ENCODE results near the gene EMC9.
A peak's percentile ranks its signal among the peaks of the same experiment; 100 is the strongest.

Gene EMC9, protein sequence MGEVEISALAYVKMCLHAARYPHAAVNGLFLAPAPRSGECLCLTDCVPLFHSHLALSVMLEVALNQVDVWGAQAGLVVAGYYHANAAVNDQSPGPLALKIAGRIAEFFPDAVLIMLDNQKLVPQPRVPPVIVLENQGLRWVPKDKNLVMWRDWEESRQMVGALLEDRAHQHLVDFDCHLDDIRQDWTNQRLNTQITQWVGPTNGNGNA

DNA sequence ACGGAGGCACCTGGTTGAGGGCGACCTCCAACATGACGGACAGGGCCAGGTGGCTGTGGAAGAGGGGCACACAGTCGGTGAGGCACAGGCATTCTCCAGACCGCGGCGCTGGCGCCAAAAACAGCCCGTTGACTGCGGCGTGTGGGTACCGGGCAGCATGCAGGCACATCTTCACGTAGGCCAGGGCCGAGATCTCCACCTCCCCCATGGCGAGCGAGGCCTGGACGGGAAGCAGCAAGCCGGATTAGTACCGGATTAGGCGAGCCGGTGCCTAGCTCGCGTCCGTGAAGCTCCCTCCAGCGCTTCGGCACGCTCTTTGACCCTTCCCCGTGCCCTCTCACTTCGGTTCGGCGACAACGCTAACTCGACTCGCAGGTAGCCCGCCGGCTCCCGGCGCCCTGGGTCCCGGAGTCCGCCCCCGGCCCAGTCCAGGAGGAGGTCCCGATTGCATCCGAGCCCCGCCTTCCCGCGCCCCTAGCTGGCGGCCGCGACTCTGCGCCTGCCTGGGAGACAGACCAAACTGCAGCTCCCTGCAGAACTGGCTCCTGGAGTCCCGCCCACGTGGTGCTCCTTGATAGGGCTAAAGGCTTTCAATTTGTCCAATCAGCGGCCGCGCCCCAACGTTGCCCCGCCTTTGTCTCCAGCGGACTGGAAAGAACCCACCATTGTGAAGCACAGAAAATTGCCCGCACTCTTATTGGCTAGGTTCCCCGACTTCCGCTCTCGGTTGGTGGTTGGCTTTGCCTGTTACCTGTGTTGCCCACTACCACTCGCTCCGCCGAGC is at the start of gene EMC9:
Gene EMC9, minus strand, starts transcription at position 495 of the 784 bp plus-strand sequence. Its CDS starts 287 bp downstream, at position 208.
- peak; percentile 99 for DNase-seq (ENCODE audit: low spot score)

DNA sequence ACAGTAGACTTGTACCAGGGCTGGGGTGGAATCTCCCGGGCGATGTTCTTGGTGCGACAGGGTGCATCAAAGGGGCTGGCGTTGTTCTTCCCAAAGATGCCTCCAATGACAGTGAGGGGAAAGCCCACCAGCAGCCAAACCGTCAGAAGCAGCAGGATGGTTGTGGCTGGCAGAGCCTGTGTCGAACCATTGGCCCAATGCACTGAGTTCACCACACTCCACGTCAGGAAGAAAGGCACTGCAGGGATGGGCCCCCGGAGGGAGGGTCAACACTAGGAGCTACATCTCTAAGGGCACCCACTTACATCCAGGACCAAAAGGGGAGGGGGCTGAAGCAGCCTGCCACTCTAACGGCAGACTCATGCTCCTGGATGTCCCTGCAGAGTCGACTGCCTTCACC is 49.0 kb upstream of the EMC9 start:
- DNase-seq (ENCODE audit: low spot score), result no peak

DNA sequence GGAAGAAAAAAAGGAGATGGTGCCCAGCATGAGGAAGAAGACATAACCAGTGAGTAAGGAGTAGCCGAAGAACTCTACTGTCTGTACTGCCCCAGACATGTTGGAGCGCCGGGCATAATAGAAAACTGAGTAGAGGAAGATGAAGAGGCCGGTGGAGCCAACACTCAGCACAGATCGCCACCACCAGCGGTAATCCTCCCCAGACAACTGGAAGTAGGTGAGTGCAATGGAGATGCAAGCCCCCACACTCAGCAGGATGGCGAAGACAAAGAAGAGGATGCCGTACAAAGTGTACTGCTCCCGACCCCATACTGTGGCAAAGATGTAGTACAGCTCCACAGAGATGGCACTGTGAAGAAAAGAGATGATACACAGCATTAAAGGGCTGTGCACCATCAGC is 48.1 kb upstream of the EMC9 start:
- no peak for DNase-seq (ENCODE audit: low spot score)

DNA sequence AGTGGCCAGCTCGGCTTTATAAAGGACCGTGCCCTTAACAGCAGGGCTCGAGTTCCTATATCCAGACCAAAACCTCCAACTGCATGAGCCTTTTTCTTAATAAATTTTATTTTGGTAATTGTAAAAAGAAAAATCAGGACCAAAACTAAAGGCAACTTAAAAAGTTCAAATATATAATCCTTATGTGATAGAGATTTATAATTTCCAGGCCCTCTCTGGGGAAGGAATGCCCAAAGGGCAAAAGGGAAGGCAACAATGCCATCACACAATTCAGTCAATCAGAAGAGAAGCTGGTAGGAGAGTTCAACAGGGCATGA is 47.6 kb upstream of the EMC9 start:
- no peak for DNase-seq (ENCODE audit: low spot score)

DNA sequence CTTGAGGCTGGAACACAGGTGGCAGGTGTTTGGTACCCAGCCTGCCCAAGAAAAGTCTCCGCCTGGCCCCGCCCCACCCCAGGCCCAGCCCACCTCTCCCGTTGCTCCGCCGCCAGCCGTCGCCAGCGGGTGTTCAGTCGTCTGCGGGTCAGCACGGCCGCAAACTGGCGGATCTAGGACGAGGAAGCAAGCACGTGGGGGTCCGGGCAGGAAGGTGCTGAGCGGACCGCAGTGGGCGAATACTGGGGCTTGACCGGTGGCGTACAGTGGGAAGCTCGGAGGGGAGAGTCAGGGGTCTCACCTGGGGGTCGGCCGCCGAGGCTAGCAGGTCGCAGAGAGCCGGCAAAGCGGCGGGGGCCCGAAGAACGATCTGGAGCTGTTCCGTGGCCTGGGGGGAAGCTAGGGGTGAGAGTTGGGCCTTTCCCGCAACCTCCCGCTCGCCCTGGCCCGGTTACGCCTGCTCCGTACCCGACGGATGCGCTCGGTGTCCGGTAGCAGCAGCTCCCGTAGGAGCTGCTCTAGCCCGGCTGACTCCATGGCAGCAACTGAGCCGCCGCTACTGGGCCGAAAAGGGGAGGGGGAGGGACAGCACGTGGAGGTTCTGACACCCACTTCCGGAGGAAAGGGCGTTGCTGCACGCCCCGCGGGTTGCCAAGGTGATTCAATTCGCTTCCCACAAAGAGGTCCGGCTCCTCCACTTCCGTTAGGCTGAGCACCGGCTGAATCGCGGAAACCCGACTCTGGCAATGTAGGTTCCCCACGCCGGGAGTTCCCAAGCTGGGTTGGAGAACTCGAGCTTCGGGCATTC is 47.1 kb upstream of the EMC9 start, which contains the start of gene IPO4:
Gene IPO4, minus strand, starts transcription at position 566 of the 808 bp plus-strand sequence. Its CDS starts 29 bp downstream, at position 537.
- peak; percentile 95 for DNase-seq (ENCODE audit: low spot score)

DNA sequence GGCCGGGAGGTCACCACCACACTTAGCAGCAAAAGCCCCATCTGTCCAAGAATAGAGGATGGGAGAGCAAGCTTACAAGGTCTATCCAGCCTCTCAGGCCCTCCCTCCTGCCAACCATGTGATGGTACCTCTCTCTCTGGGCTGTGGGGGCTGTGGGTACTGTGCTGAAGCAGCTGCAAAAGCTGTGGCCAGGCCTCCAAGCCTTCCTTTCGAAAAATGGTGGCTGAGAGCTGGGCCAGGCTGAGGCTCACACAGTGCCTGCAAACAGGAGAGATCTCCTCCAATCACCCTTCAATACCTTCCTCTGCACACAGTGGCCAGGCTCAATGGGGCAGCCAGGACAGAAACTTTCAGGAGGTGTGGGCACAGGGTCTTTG is 46.1 kb upstream of the EMC9 start:
- DNase-seq (ENCODE audit: low spot score), result no peak

DNA sequence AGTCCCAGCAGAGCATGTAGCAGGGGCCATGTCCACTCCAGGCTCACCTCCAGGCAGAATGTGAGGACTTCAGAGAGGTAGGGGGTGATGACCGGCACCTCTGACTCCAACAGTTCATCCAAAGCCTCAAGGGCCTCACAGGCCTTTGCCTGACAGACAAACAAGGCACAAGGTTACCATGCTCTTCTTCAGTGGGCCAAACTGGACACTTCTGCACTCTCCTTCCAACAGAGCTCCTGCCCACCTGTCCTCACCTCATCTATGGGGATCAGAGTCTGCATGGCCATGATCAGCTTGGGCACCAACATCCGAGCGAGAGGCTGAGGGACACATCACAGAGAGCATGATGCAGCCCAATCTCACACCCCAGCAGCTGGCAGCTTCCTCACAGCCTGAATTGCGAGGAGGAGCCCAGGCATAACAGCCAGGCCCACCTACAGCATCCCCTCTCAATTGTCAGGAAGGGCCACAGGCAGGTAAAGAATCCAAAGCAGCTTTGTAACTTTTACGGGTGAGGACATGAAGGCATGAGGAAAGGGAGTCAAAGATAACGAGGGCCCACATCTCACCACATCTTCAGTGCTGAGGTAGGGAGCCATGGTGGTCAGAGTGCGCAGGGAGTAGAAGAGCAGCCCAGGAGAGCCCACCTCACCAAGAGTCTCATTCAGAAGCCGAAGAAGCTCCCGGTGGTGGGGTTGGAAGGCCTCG is 45.6 kb upstream of the EMC9 start:
- no peak for DNase-seq (ENCODE audit: low spot score)

DNA sequence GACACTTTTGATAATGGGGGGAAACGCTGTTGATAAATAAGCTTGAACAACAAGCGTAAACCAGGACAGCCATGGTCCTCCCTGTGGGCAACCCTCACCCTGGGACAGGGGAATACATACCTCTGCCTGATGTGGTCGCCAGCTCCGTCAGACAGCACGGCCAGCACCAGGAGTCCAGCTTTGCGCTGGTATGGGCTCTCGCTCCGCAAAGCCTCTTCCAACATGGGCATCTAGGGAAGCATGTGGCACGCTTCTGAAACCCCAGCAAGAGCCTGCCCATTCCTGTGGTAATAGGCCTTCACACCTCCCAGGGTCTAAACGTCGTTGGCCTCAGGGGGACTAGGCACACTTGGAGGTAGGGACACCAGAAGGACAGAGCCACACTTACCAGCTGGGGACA is 44.4 kb upstream of the EMC9 start:
- DNase-seq (ENCODE audit: low spot score), result no peak

DNA sequence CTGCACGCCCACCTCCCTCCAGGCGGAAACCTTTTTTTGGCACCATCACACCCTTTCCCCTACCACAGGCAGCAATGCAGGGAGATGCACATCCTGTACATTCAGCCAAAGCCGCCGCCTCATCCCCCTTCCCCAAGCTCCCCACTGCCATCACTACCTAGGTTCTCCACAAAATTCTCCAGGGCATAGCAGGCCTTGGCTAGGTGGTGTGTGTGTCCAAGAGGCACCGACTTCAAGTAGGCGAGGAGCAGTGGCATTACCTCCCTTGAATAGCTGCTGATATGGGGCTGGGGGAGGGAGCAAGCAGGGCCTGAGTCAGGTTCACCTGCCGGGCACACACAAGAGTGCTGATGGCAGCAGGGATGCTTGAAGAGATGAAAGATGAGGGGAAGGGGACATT is 43.6 kb upstream of the EMC9 start:
- DNase-seq (ENCODE audit: low spot score), result no peak

DNA sequence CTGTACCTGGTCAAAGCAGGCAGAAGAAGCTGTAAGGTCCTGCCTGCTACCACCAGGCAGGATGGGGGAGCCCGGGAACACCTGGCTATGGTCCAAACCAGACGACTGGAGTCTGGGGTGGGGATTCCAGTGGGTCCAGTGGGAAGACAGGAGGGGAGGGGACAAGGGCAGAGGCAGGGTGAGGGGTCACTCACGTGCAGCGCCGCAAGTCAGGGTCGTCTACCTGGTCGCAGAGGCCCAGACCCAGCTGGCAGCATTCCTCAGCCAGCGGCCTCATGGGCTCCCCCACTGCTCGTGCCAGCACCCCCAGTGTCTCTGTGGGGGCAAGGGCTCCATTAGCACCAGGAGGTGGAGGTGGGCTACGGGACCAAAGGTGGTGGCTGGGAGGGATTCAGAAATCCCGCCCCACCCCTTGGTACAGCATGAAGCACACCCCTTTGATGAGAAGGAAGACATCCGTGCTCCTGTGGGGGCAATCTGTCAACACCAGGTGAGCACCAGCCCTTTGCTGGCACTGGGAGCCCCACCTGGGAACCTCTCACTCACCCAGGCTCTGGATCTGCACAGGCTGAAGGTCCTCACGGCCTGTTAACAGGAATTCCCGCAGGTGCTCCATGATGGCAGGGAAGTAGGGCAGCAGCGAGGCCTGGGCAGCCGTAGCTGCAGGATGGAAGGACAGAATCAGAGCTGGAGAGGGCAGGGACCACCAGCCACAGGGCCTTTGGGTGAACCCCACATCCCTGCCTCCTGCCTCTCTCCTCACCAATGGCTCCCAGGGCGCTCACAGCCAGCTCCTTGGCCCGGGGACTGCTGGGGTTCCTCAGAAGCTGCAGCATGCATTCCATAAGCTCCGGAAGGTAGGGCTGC is 42.9 kb upstream of the EMC9 start:
- DNase-seq (ENCODE audit: low spot score), result no peak

DNA sequence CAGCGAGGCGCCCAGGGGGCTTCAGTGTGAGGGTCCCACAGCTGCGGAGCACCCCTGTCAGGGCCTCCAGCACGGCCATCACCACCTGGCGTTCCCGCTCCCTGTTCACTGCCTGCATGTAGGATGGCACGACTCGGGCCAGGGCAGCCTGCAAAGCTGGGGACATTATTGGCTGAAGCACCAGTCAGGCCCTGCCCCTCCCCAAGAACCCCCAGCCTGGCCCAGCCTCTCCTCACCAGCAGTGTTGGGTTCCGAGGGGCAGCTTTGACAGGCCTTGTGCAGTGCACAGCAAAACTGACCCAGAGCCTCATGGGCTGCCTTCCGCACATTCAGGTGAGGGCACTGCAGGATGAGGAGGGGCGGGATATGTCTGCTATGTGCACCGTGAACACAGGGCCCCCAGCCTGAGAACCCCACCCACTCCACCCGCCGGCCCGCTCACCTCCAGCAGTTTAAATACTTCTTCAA is 41.7 kb upstream of the EMC9 start:
- DNase-seq (ENCODE audit: low spot score), result no peak

DNA sequence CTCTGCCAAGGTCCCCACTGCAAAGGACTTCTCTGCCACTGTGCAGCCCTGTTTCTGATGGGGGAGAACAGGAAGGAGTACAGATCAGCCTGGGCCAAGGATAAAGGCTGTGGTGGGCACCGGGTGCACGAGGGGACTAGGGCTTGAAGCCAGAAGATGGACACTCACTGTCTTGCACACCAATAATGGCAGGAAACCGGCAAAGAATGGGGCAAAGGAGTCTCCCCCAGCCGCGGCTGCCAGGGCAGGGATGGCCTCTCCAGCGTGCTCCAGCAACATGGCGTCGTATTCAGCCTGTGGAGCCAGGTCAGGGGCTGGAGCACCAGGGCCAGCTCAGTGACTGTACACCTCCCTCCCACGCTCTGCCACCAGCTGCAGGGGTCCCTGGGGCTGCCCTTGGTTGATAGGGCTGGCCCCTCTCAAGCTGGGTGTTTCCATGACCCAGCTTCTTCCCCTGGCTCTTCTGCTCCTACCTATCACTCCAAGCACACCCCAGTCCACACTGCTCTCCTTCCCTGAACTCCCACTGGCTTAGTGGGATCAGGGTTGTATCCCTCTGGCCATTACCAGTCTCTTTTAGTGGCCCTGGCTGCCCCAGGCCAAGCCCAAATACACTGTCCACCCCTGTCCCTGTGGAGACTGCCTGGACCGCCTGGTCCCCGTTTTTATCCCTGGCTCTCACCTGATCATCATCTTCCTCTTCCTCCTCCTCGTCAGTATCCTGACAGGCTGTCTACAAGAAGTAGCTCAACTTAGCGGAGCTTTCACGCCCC is 40.9 kb upstream of the EMC9 start:
- DNase-seq (ENCODE audit: low spot score), result no peak

DNA sequence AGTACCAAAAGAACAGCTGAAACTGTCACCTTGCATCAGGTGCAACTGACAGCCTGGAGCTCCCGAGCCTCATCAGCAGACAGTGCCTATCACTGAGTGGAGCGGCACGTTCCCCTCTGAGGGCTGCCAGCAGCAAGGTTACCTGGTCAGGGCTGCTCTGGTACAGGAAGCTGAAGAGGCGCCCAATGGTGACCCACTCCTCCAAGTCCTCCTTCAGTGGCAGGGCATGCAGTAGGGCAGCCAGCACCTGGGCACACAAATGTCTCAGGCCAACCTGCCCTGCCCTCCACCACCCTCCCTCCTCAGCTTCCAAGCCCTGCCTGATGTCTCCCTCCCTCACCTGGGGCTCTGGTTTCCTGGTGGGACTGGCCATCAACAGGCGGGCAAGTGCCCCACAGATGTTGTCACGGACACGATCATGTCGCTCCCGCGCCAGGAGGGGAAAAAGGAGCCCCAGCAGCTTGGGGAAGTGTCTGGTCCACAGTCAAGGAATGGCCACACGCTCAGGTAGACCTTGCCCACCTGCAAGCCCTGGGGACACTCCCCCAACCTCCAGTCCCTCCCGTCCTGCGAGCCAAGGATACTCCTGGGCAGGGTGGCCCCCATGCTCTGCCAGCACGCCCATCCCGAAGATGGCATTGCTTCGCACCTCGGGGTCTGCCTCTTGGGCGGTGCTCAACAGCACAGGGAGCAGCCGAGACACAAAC is 40.1 kb upstream of the EMC9 start:
- no peak for DNase-seq (ENCODE audit: low spot score)

DNA sequence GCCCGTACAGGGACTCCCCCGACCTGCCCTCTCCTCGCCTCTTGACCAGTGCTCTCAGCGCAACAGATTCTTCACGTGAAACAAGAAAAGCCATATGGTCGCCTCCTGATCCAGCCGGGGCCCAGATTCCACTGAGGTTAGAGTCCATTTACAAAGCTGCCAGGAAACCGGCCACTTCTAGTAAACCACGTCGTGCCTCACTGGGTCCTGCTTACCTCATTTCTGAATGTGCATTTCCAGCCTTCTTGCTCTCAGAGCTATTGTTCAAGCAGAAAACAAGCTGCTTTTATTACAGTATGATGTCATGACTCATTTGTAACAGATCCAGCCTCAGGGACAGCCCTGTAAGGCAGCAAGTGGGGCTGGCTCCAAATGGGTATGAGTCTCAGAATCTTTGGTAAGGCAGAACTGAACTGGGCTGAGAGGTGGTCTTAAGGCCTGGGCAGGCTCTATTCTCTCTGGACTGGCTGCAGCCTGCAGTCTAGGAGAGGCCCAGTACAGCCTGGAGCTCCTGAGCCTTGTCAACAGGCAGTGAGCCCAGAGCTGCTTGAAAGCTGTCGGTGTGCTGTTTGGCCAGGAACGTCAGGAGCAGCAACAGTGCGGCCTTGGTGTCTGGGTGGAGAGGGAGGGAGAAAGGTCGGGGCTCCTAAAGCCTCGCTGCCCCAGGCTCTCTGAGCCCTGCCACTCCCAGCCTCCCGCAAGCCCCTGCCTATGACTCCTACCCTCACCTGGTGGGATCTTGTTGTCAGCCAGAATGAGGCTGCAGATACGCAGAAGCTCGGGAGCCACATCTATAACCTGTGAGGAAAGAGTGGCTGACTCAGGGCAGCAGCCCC is 38.8 kb upstream of the EMC9 start:
- DNase-seq (ENCODE audit: low spot score), result peak; percentile 78

DNA sequence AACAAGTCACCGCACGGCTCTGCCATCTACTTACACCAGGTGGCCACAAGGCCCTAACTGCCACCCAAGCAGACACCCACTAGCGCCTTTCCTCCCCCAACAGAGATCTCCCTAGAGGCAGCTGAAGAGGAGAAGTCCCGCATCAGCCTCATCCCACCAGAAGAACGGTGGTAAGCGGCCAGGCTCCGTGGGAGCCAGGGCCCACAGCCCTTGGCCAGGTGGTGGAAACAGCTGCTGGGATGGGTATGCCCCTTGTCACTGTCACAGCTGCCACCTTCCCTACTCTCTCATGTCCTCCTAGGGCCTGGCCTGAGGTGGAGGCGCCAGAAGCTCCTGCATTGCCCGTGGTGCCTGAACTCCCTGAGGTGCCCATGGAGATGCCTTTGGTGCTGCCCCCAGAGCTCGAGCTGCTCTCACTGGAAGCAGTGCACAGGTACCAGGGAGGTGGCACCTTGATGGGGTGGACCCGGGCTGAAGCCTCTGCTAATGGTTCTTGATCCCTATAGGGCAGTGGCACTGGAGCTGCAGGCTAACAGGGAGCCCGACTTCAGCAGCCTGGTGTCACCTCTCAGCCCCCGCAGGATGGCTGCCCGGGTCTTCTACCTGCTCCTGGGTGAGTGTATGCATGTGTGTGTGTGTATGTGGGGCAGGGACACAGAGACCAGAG is 38.0 kb upstream of the EMC9 start:
- no peak for DNase-seq (ENCODE audit: low spot score)

DNA sequence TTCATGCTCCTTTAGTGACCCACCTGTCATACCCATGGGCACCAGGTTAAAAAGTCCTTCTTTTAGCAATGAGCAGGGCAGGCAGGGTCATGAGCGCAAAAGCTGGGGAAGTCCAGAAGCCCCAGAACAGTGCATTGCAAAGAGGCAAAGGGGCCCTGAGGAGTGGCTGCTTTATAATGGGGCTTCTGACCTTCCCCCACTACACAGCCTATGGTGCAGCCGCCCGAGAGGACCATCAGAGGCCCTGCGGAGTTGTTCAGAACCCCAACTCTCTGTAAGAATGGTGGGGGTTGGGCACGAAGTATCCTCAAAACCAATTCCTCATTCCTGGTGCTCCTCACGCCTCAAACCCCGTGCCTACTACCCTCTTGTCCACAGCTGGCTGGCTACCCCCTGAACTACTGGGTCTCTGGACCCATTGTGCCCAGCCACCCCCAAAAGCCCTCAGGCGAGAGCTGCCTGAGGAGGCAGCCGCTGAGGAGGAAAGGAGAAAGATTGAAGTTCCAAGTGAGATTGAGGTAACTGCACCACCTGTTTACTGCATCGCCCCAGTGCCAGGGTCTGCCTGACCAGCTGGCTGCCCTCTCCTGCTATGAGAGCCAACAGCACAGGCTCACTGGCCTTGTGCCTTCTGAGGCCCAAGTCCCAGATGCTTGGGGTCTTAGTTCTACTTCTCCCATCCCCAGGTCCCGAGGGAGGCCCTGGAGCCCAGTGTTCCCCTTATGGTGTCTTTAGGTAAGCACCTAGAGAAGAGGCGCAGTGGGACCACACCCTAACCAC is 37.2 kb upstream of the EMC9 start:
- DNase-seq (ENCODE audit: low spot score), result no peak

DNA sequence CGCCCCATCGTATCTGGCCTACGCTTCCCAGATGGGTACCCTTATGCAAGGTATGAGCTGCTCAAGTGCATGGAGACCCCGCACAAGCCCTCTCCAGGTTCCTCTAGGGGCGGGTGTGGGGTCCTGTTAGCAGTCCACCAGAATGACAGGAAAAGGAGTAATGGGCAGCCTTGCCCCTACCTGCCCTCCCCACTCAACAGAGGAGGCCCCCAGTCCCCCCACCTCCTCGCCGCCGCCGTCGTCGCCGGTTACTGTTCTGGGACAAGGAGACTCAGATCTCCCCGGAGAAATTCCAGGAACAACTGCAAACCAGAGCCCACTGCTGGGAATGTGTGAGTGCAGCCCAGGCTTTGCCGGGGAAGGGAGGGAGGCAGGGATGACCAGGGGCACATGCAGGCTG is 36.5 kb upstream of the EMC9 start:
- DNase-seq (ENCODE audit: low spot score), result no peak

All from globus pallidus (tissue), 1 donor.